ENCODE measurements around the gene ITIH4. TPM values are rescaled to one million over a fixed set of nuclear protein-coding genes. Genes with fewer than 3 reads are reported as not detected.

The ITIH4 gene
- total RNA-seq, 1 donor from 2014 or later = 0.40 TPM

- peak in 1 of 2 donors; percentile 57 for DNase-seq (ENCODE audit: low read depth in 2 of 2)
Measured at GRCh38 chr3:52848617-52849016, 18.1 kb upstream of the ITIH4 start.

- no peak for DNase-seq (ENCODE audit: low read depth in 2 of 2)
Measured at GRCh38 chr3:52847726-52848125, 17.3 kb upstream of the ITIH4 start.

- DNase-seq (ENCODE audit: low read depth in 2 of 2) = no peak
Measured at GRCh38 chr3:52847241-52847640, 16.8 kb upstream of the ITIH4 start.

GRCh38 chr3:52846432-52846965 is 16.0 kb upstream of the ITIH4 start:
- peak in 1 of 2 donors; percentile 72 for DNase-seq (ENCODE audit: low read depth in 2 of 2)

- DNase-seq (ENCODE audit: low read depth in 2 of 2) = peak in 1 of 2 donors; percentile 31
Measured at GRCh38 chr3:52845691-52846431, 15.4 kb upstream of the ITIH4 start.

- peak in 1 of 2 donors; percentile 92 for DNase-seq (ENCODE audit: low read depth in 2 of 2)
Measured at GRCh38 chr3:52845157-52845556, 14.7 kb upstream of the ITIH4 start.

- no peak for DNase-seq (ENCODE audit: low read depth in 2 of 2)
Measured at GRCh38 chr3:52844290-52844975, 14.0 kb upstream of the ITIH4 start.

- no peak for DNase-seq (ENCODE audit: low read depth in 2 of 2)
Measured at GRCh38 chr3:52843881-52844280, 13.4 kb upstream of the ITIH4 start.

- no peak for DNase-seq (ENCODE audit: low read depth in 2 of 2)
Measured at GRCh38 chr3:52843108-52843865, 12.8 kb upstream of the ITIH4 start.

- DNase-seq (ENCODE audit: low read depth in 2 of 2) = no peak
Measured at GRCh38 chr3:52842424-52842823, 12.0 kb upstream of the ITIH4 start.

GRCh38 chr3:52841981-52842340 is 11.5 kb upstream of the ITIH4 start:
- DNase-seq (ENCODE audit: low read depth in 2 of 2) = no peak

GRCh38 chr3:52841211-52841980 is 10.9 kb upstream of the ITIH4 start:
- no peak for DNase-seq (ENCODE audit: low read depth in 2 of 2)

GRCh38 chr3:52839892-52840545 is 9.5 kb upstream of the ITIH4 start:
- no peak for DNase-seq (ENCODE audit: low read depth in 2 of 2)

- no peak for DNase-seq (ENCODE audit: low read depth in 2 of 2)
Measured at GRCh38 chr3:52839268-52839575, 8.8 kb upstream of the ITIH4 start.

- no peak for DNase-seq (ENCODE audit: low read depth in 2 of 2)
Measured at GRCh38 chr3:52838561-52839267, 8.2 kb upstream of the ITIH4 start.

- DNase-seq (ENCODE audit: low read depth in 2 of 2) = no peak
Measured at GRCh38 chr3:52836986-52837385, 6.5 kb upstream of the ITIH4 start.

GRCh38 chr3:52836471-52836845 is 6.0 kb upstream of the ITIH4 start:
- no peak for DNase-seq (ENCODE audit: low read depth in 2 of 2)

GRCh38 chr3:52835766-52836470 is 5.4 kb upstream of the ITIH4 start:
- no peak for DNase-seq (ENCODE audit: low read depth in 2 of 2)

GRCh38 chr3:52834871-52835501 is 4.5 kb upstream of the ITIH4 start, which contains the start of gene MUSTN1:
MUSTN1 (minus strand) TSS chr3:52835019; CDS start chr3:52834948, 71 bp downstream.
- DNase-seq (ENCODE audit: low read depth in 2 of 2) = peak in 1 of 2 donors; percentile 70
